Neural cell (in vitro differentiated cells): ENCODE data around the gene URB2. TPM values are rescaled to one million over a fixed set of nuclear protein-coding genes. Genes with fewer than 3 reads are reported as not detected.

Source experiments
- H2AFZ ChIP-seq: fragments of 200-600, 300-800 bp; sonication (generic), shearing (Covaris generic); 2 replicates; pipeline ENCODE4 v1.6.0; 2014; ENCODE audit warnings: low read depth, mild to moderate bottlenecking, antibody characterized with exemption, low read length, moderate library complexity
- H3F3A ChIP-seq: fragments of 200-600 bp; shearing (Covaris generic); 2 replicates; pipeline ENCODE4 v1.6.1; 2016; ENCODE audit warnings: mild to moderate bottlenecking, moderate library complexity, mixed read lengths, antibody characterized with exemption, low read length; ENCODE audit not compliant: insufficient read depth, poor library complexity, severe bottlenecking
- H3K27ac ChIP-seq: fragments of 200-600, 300-800 bp; sonication (generic), shearing (Covaris generic); 2 replicates; pipeline ENCODE4 v1.5.1; 2014; ENCODE audit warnings: mild to moderate bottlenecking, low read length, moderate library complexity
- H3K27me3 ChIP-seq: fragments of 300-800, 200-600 bp; sonication (generic), shearing (Covaris generic); 2 replicates; pipeline ENCODE4 v1.6.0; 2014; ENCODE audit warnings: mild to moderate bottlenecking, low read depth, low read length, moderate library complexity; ENCODE audit not compliant: insufficient read depth
- H3K36me3 ChIP-seq: fragments of 300-800, 200-600 bp; sonication (generic), shearing (Covaris generic); 2 replicates; pipeline ENCODE4 v1.5.1; 2014; ENCODE audit warnings: mild to moderate bottlenecking, antibody characterized with exemption, low read length, moderate library complexity; ENCODE audit not compliant: insufficient read depth
- H3K4me2 ChIP-seq: fragments of 300-800, 200-600 bp; sonication (generic), shearing (Covaris generic); 2 replicates; pipeline ENCODE4 v1.6.0; 2014; ENCODE audit warnings: mild to moderate bottlenecking, low read length
- H3K4me3 ChIP-seq: fragments of 300-800, 200-600 bp; sonication (generic), shearing (Covaris generic); 2 replicates; pipeline ENCODE4 v1.5.1; 2014; ENCODE audit warnings: mild to moderate bottlenecking, low read length, moderate library complexity
- H3K79me2 ChIP-seq: fragments of 200-600 bp; shearing (Covaris generic); replicated peaks from 2 replicates; pipeline ENCODE4 v1.6.0; 2014; ENCODE audit warnings: mild to moderate bottlenecking, low read length, moderate library complexity; ENCODE audit not compliant: insufficient read depth
- H3K9ac ChIP-seq: fragments of 300-800, 200-600 bp; sonication (generic), shearing (Covaris generic); 2 replicates; pipeline ENCODE4 v1.6.1; 2016; ENCODE audit warnings: mild to moderate bottlenecking, low read length, mixed read lengths
- H3K9me2 ChIP-seq: fragments of 200-600 bp; shearing (Covaris generic); 2 replicates; pipeline ENCODE4 v1.6.1; 2016; ENCODE audit warnings: mild to moderate bottlenecking, low read length, mixed read lengths; ENCODE audit not compliant: insufficient read depth
- H3K9me3 ChIP-seq: fragments of 200-600, 300-800 bp; sonication (generic), shearing (Covaris generic); 2 replicates; pipeline ENCODE4 v1.6.1; 2016; ENCODE audit warnings: mild to moderate bottlenecking, mixed run types, low read length, moderate library complexity, mixed read lengths
- H4K20me1 ChIP-seq: fragments of 200-600 bp; shearing (Covaris generic); 2 replicates; pipeline ENCODE4 v1.6.1; 2016; ENCODE audit warnings: mild to moderate bottlenecking, mixed run types; ENCODE audit not compliant: insufficient read depth
- EP300 ChIP-seq: fragments of 450-650 bp; conservative IDR thresholded peaks from 2 replicates; pipeline ENCODE4 v1.6.1; 2014; ENCODE audit warnings: antibody characterized with exemption, mild to moderate bottlenecking, moderate library complexity; ENCODE audit not compliant: poor library complexity, severe bottlenecking
- EZH2 ChIP-seq: fragments of 200-600, 300-800 bp; shearing (Covaris generic), sonication (generic); IDR thresholded peaks from 2 replicates; pipeline ENCODE4 v1.6.1; 2014; ENCODE audit warnings: antibody characterized with exemption, low read length, borderline replicate concordance, mild to moderate bottlenecking; ENCODE audit not compliant: insufficient read depth, poor library complexity, severe bottlenecking
- MXI1 ChIP-seq: fragments of 450-650 bp; conservative IDR thresholded peaks from 2 replicates; pipeline ENCODE4 v1.6.1; 2014; ENCODE audit warnings: antibody characterized with exemption, mild to moderate bottlenecking; ENCODE audit not compliant: poor library complexity, severe bottlenecking
- POLR2AphosphoS5 ChIP-seq: IDR thresholded peaks from 2 replicates; pipeline ENCODE4 v1.6.1; 2012
- RAD21 ChIP-seq: fragments of 450-650 bp; conservative IDR thresholded peaks from 2 replicates; pipeline ENCODE4 v1.6.1; 2014; ENCODE audit warnings: antibody characterized with exemption, mild to moderate bottlenecking, moderate library complexity
- SMC3 ChIP-seq: fragments of 450-650 bp; conservative IDR thresholded peaks from 2 replicates; pipeline ENCODE4 v1.6.1; 2014; ENCODE audit warnings: antibody characterized with exemption, mild to moderate bottlenecking, moderate library complexity; ENCODE audit not compliant: poor library complexity
- TAF1 ChIP-seq: IDR thresholded peaks from 2 replicates; pipeline ENCODE4 v1.6.1; 2012; ENCODE audit warnings: low read depth
- polyA minus RNA-seq: library from RNA; depleted of rRNA, polyadenylated mRNA; stranded (reverse); fragments of >200 nt; gene quantifications from 2 replicates; pipeline ENCODE4 v1.2.3, GENCODE V29; 2014
- polyA plus RNA-seq: library from polyadenylated mRNA; depleted of rRNA; stranded (reverse); fragments of >200 nt; gene quantifications from 2 replicates; pipeline ENCODE4 v1.2.3, GENCODE V29; 2014
- TF ChIP-seq, protein P1 (sequence below): fragments of 450-650 bp; IDR thresholded peaks from 2 replicates; pipeline ENCODE4 v1.5.1; 2014; ENCODE audit warnings: antibody characterized with exemption, mild to moderate bottlenecking, moderate library complexity; ENCODE audit not compliant: poor library complexity, severe bottlenecking
- TF ChIP-seq, protein P2 (sequence below): IDR thresholded peaks from 2 replicates; pipeline ENCODE4 v1.6.1; 2012; ENCODE audit warnings: borderline replicate concordance

URB2 gene
- 5.1 and 5.7 TPM in 2 replicates for polyA plus RNA-seq
- polyA minus RNA-seq, result 17.5 and 18.0 TPM in 2 replicates

- H3K27me3 ChIP-seq, result no peaks in the 10 kb centered on the region
- H3K4me2 ChIP-seq, result peak within 1 kb of the TSS; percentile 74
- no peaks in the 10 kb centered on the region for H3K9me2 ChIP-seq
- H3K9ac ChIP-seq, result peak within 1 kb of the TSS; percentile 66
- no peaks in the 10 kb centered on the region for H3K9me3 ChIP-seq
- no peaks in the 10 kb centered on the region for H3K36me3 ChIP-seq
- H2AFZ ChIP-seq, result peak within 1 kb of the TSS; percentile 85
- H4K20me1 ChIP-seq, result no peaks in the 10 kb centered on the region
- no peaks in the 10 kb centered on the region for H3F3A ChIP-seq
- peak within 1 kb of the TSS; percentile 98 for H3K4me3 ChIP-seq
- H3K79me2 ChIP-seq, result peaks cover 39% of the 10 kb centered on the region
- TF ChIP-seq, protein P1, sequence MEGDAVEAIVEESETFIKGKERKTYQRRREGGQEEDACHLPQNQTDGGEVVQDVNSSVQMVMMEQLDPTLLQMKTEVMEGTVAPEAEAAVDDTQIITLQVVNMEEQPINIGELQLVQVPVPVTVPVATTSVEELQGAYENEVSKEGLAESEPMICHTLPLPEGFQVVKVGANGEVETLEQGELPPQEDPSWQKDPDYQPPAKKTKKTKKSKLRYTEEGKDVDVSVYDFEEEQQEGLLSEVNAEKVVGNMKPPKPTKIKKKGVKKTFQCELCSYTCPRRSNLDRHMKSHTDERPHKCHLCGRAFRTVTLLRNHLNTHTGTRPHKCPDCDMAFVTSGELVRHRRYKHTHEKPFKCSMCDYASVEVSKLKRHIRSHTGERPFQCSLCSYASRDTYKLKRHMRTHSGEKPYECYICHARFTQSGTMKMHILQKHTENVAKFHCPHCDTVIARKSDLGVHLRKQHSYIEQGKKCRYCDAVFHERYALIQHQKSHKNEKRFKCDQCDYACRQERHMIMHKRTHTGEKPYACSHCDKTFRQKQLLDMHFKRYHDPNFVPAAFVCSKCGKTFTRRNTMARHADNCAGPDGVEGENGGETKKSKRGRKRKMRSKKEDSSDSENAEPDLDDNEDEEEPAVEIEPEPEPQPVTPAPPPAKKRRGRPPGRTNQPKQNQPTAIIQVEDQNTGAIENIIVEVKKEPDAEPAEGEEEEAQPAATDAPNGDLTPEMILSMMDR, result peak; percentile 36
- no peak for TF ChIP-seq RAD21
- TF ChIP-seq, protein P2, sequence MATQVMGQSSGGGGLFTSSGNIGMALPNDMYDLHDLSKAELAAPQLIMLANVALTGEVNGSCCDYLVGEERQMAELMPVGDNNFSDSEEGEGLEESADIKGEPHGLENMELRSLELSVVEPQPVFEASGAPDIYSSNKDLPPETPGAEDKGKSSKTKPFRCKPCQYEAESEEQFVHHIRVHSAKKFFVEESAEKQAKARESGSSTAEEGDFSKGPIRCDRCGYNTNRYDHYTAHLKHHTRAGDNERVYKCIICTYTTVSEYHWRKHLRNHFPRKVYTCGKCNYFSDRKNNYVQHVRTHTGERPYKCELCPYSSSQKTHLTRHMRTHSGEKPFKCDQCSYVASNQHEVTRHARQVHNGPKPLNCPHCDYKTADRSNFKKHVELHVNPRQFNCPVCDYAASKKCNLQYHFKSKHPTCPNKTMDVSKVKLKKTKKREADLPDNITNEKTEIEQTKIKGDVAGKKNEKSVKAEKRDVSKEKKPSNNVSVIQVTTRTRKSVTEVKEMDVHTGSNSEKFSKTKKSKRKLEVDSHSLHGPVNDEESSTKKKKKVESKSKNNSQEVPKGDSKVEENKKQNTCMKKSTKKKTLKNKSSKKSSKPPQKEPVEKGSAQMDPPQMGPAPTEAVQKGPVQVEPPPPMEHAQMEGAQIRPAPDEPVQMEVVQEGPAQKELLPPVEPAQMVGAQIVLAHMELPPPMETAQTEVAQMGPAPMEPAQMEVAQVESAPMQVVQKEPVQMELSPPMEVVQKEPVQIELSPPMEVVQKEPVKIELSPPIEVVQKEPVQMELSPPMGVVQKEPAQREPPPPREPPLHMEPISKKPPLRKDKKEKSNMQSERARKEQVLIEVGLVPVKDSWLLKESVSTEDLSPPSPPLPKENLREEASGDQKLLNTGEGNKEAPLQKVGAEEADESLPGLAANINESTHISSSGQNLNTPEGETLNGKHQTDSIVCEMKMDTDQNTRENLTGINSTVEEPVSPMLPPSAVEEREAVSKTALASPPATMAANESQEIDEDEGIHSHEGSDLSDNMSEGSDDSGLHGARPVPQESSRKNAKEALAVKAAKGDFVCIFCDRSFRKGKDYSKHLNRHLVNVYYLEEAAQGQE, result no peak
- TF ChIP-seq MXI1, result peak; percentile 98
- peak; percentile 33 for TF ChIP-seq POLR2AphosphoS5
- TF ChIP-seq SMC3, result peak; percentile 56
- peak; percentile 32 for TF ChIP-seq EP300
- no peak for TF ChIP-seq EZH2
- TF ChIP-seq TAF1, result no peak
- peak within 1 kb of the TSS; percentile 42 for H3K27ac ChIP-seq
Measured at GRCh38 chr1:229625915-229626831, at the start of gene URB2, which contains the start of gene TAF5L. TSS of gene URB2 (plus strand) at chr1:229626247. CDS start at chr1:229627634, 1,387 bp downstream. TSS of gene TAF5L (minus strand) at chr1:229626122. CDS start at chr1:229614482, 11,640 bp downstream.

GRCh38 chr1:229578168-229579058 lies 47.6 kb upstream of the URB2 start:
- H3K4me3 ChIP-seq, result no peak overlapping the region
- no peak overlapping the region for H3K4me2 ChIP-seq
- no peaks in the 10 kb centered on the region for H3K9me2 ChIP-seq
- H3K36me3 ChIP-seq, result no peaks in the 10 kb centered on the region
- H3K9me3 ChIP-seq, result no peaks in the 10 kb centered on the region
- H3K27me3 ChIP-seq, result no peaks in the 10 kb centered on the region
- no peak overlapping the region for H3K9ac ChIP-seq
- no peaks in the 10 kb centered on the region for H3K79me2 ChIP-seq
- TF ChIP-seq TAF1 (no peak), MXI1 (no peak), RAD21 (no peak), SMC3 (no peak), EP300 (no peak), POLR2AphosphoS5 (no peak), EZH2 (no peak)
- TF ChIP-seq, protein P1, result no peak
- TF ChIP-seq, protein P2, result no peak
- no peaks in the 10 kb centered on the region for H4K20me1 ChIP-seq
- H3K27ac ChIP-seq, result no peak overlapping the region
- no peaks in the 10 kb centered on the region for H3F3A ChIP-seq
- H2AFZ ChIP-seq, result no peak overlapping the region
